A549 (cell line): ENCODE data around the gene STRBP. TPM values are rescaled to one million over a fixed set of nuclear protein-coding genes. Genes with fewer than 3 reads are reported as not detected.

ENCODE experiments used
- ATAC-seq, 2 experiments: fragments of 200-7000 bp in 1 of 2; fragments of >200 bp in 1 of 2; cut with Nextera tagmentation in 1 of 2; cut with Tn5 transposase in 1 of 2; 3 replicates each; pipeline versions ENCODE4 v1.8.0 to v1.9.1; 2018 to 2020; ENCODE audit warnings: mild to moderate bottlenecking in 1 of 2, moderate library complexity in 1 of 2
- CTCF ChIA-PET: fragments of 300-600 bp; sonication (Branson Sonifier 250); formaldehyde crosslinking; extraction: SDS; loops from one replicate; lab custom pipeline; 2021; ENCODE audit warnings: antibody characterized with exemption, inconsistent platforms; lab: Yijun Ruan, JAX
- POLR2A ChIA-PET: fragments of 350-600 bp; formaldehyde crosslinking; extraction: SDS; loops from one replicate; lab custom pipeline; 2021; ENCODE audit warnings: antibody characterized with exemption, inconsistent platforms; lab: Yijun Ruan, JAX
- DNase-seq, 2 experiments: peaks; one replicate each; pipeline versions ENCODE4 v3.0.0 to v3.0.0-alpha.2; 2011 to 2016; ENCODE audit warnings: low read depth in 1 of 2, low spot score in 1 of 2
- FAIRE-seq: peaks from 2 replicates; lab custom pipeline; 2011; peaks lifted over from hg19 to GRCh38; lab: Jason Lieb, UNC
- H3K27ac ChIP-seq, 2 experiments: fragments of >200 bp; sonication (Bioruptor Twin); formaldehyde crosslinking; 3 replicates each; pipeline ENCODE4 v1.5.1; 2016 to 2017
- H3K4me1 ChIP-seq: fragments of >200 bp; sonication (Bioruptor Twin); formaldehyde crosslinking; 3 replicates; pipeline ENCODE4 v1.6.1; 2016
- H3K4me2 ChIP-seq: fragments of >200 bp; sonication (Bioruptor Twin); formaldehyde crosslinking; 3 replicates; pipeline ENCODE4 v1.6.1; 2016
- H3K4me3 ChIP-seq: fragments of >200 bp; sonication (Bioruptor Twin); formaldehyde crosslinking; 3 replicates; pipeline ENCODE4 v1.5.1; 2016
- H3K9me3 ChIP-seq: fragments of >200 bp; sonication (Bioruptor Twin); formaldehyde crosslinking; 3 replicates; pipeline ENCODE4 v1.6.1; 2016
- ATOH8 ChIP-seq: fragments of 250-450 bp; sonication (Bioruptor Pico); IDR thresholded peaks from 2 replicates; pipeline ENCODE4 v1.5.0; 2020; ENCODE audit warnings: low read depth, mild to moderate bottlenecking, moderate library complexity
- BHLHE40 ChIP-seq: IDR thresholded peaks from 2 replicates; pipeline ENCODE4 v1.6.1; 2012; ENCODE audit warnings: low read depth, low read length, inconsistent platforms
- CBX2 ChIP-seq: fragments of 200-600 bp; sonication (generic); IDR thresholded peaks from 2 replicates; pipeline ENCODE4 v1.6.1; 2016; ENCODE audit warnings: low read depth, mild to moderate bottlenecking, borderline replicate concordance
- CEBPB ChIP-seq, 2 experiments: fragments of >200 bp in 1 of 2; sonication (Bioruptor Twin) in 1 of 2; formaldehyde crosslinking in 1 of 2; IDR thresholded peaks; 2 replicates each; pipeline ENCODE4 v1.6.1; 2012 to 2016
- CHD4 ChIP-seq: fragments of 200-600 bp; sonication (generic); IDR thresholded peaks from 2 replicates; pipeline ENCODE4 v1.6.1; 2016; ENCODE audit warnings: antibody characterized with exemption, mild to moderate bottlenecking, borderline replicate concordance
- CTCF ChIP-seq: fragments of >200 bp; sonication (Bioruptor Twin); formaldehyde crosslinking; IDR thresholded peaks from 3 replicates; pipeline ENCODE4 v1.5.1; 2016
- FOXS1 ChIP-seq: fragments of 250-450 bp; sonication (Bioruptor Pico); IDR thresholded peaks from 2 replicates; pipeline ENCODE4 v1.5.0; 2020; ENCODE audit warnings: mild to moderate bottlenecking, moderate library complexity
- GATA3 ChIP-seq: IDR thresholded peaks from 2 replicates; pipeline ENCODE4 v1.6.1; 2012; ENCODE audit warnings: borderline replicate concordance
- HDAC2 ChIP-seq: fragments of 200-600 bp; sonication (generic); IDR thresholded peaks from 2 replicates; pipeline ENCODE4 v1.6.1; 2016
- HOXB13 ChIP-seq: fragments of 250-450 bp; sonication (Bioruptor Pico); IDR thresholded peaks from 2 replicates; pipeline ENCODE4 v1.5.0; 2020; ENCODE audit warnings: low read depth, mild to moderate bottlenecking, moderate library complexity
- HOXB5 ChIP-seq: fragments of 250-450 bp; sonication (Bioruptor Pico); IDR thresholded peaks from 2 replicates; pipeline ENCODE4 v1.5.0; 2020; ENCODE audit warnings: mild to moderate bottlenecking, moderate library complexity
- MAX ChIP-seq: IDR thresholded peaks from 2 replicates; pipeline ENCODE4 v1.6.1; 2012
- MYC ChIP-seq: IDR thresholded peaks from 2 replicates; pipeline ENCODE4 v1.6.1; 2012; ENCODE audit warnings: mild to moderate bottlenecking, inconsistent platforms, low read length, improper control_type of control experiment, borderline replicate concordance
- NFE2L2 ChIP-seq: fragments of 150-350 bp; conservative IDR thresholded peaks from 2 replicates; pipeline ENCODE4 v1.6.1; 2014; ENCODE audit warnings: low read length
- NPAS2 ChIP-seq: fragments of 250-450 bp; sonication (Bioruptor Pico); IDR thresholded peaks from 2 replicates; pipeline ENCODE4 v1.8.0; 2022; ENCODE audit warnings: mild to moderate bottlenecking, moderate library complexity, borderline replicate concordance
- RAD21 ChIP-seq, 2 experiments: fragments of >200 bp in 1 of 2; sonication (Bioruptor Twin) in 1 of 2; formaldehyde crosslinking in 1 of 2; IDR thresholded peaks in 1 of 2; conservative IDR thresholded peaks in 1 of 2; 2 replicates in 1 of 2; 3 replicates in 1 of 2; pipeline ENCODE4 v1.6.1; 2012 to 2018; ENCODE audit warnings: inconsistent platforms in 1 of 2
- RCOR1 ChIP-seq: fragments of 150-350 bp; IDR thresholded peaks from 2 replicates; pipeline ENCODE4 v1.6.1; 2014; ENCODE audit warnings: antibody characterized with exemption, low read length, low read depth
- RFX5 ChIP-seq: fragments of 450-650 bp; IDR thresholded peaks from 2 replicates; pipeline ENCODE4 v1.7.1; 2014; ENCODE audit warnings: antibody characterized with exemption, mild to moderate bottlenecking, moderate library complexity
- RNF2 ChIP-seq: fragments of 200-600 bp; sonication (generic); IDR thresholded peaks from 2 replicates; pipeline ENCODE4 v1.6.1; 2016; ENCODE audit warnings: low read depth, mild to moderate bottlenecking, antibody characterized with exemption, moderate library complexity, borderline replicate concordance
- SMC3 ChIP-seq: fragments of >200 bp; sonication (Bioruptor Twin); formaldehyde crosslinking; IDR thresholded peaks from 3 replicates; pipeline ENCODE4 v1.6.1; 2018; ENCODE audit warnings: inconsistent platforms
- USF2 ChIP-seq: fragments of 450-650 bp; IDR thresholded peaks from 2 replicates; pipeline ENCODE4 v1.6.1; 2014; ENCODE audit warnings: antibody characterized with exemption
- ZC3H11A ChIP-seq: fragments of 450-650 bp; IDR thresholded peaks from 2 replicates; pipeline ENCODE4 v1.6.1; 2014; ENCODE audit warnings: antibody characterized with exemption, mild to moderate bottlenecking
- ZSCAN20 ChIP-seq: fragments of 250-450 bp; sonication (Bioruptor Pico); IDR thresholded peaks from 2 replicates; pipeline ENCODE4 v1.8.0; 2022; ENCODE audit warnings: mild to moderate bottlenecking, moderate library complexity
- WGBS: methylation state at CpG from one replicate; pipeline ENCODE4 v1.1.6; 2017; ENCODE audit errors: missing lambda C conversion rate; 5-methylcytosine and 5-hydroxymethylcytosine counted together
- polyA plus RNA-seq, 4 experiments: library from polyadenylated mRNA; depleted of rRNA in 3 of 4; stranded (reverse); fragments of >200 nt; fragmentation: RNase III in 1 of 4; extraction: RNeasy Plus Mini Kit Qiagen cat#74134 plus additional on column Dnase treatment in 1 of 4; gene quantifications; 2 replicates in 3 of 4; 3 replicates in 1 of 4; pipeline ENCODE4 v1.2.3, GENCODE V29; 2011 to 2017

Gene STRBP
- polyA plus RNA-seq, 2 of the 4 experiments (the other 2 are of a cell fraction), result 20.4 to 34.0 TPM

- POLR2A ChIA-PET, result no interaction called here
Observed at GRCh38 chr9:123102375-123103113, 165.8 kb downstream of the STRBP start.

GRCh38 chr9:123099548-123099947 is 168.8 kb downstream of the STRBP start:
- POLR2A ChIA-PET, result no interaction called here
- ATAC-seq, result peak in 1 of 2 experiments; percentile 17; a peak in 1 of 6 replicates

More at GRCh38 chr9:123102375-123103113, 165.8 kb downstream of the STRBP start:
- DNase-seq (no peak), ATAC-seq (peak in 1 of 2 experiments; percentile 50; a peak in 3 of 6 replicates), FAIRE-seq (no peak)
- H3K27ac ChIP-seq, result no peak overlapping the region
- 59% methylated on average over 3 of the region's 3 CpGs for WGBS
- no peak overlapping the region; the same call in 2 of the 3 replicates for H3K4me2 ChIP-seq
- peaks cover 16% of the 10 kb centered on the region; the same call in 2 of the 3 replicates for H3K4me1 ChIP-seq
- CTCF ChIA-PET, result interaction anchor here (0.6 to 8.8 kb wide), 15 partner anchors 8 to 283 kb away, joined by 3 to 88 read pairs (median 4); partner anchors contain the start of gene CRB2
- no peaks in the 10 kb centered on the region for H3K9me3 ChIP-seq
- no peak; the same call in 2 of the 3 replicates for TF ChIP-seq CTCF
- TF ChIP-seq BHLHE40, result no peak
- TF ChIP-seq RCOR1, result no peak
- no peak for TF ChIP-seq HDAC2
- no peak for TF ChIP-seq GATA3
- TF ChIP-seq HOXB13 (CRISPR knock-in tag), result no peak
- peak; percentile 27 to 34; a peak in 1 of 5 replicates for TF ChIP-seq RAD21 (conservative IDR thresholded peaks at IDR 0.05 in 1 of 2, IDR thresholded peaks at IDR 0.05 in 1 of 2)
- TF ChIP-seq NFE2L2, result no peak
- TF ChIP-seq FOXS1, result no peak
- TF ChIP-seq SMC3, result peak; percentile 28; the same call in 1 of the 3 replicates
- H3K4me3 ChIP-seq, result no peak overlapping the region

GRCh38 chr9:123099042-123099441 is 169.3 kb downstream of the STRBP start:
- FAIRE-seq, result no peak
- Histone ChIP-seq H3K4me1 (peaks cover 16% of the 10 kb centered on the region; the same call in 2 of the 3 replicates), H3K9me3 (no peaks in the 10 kb centered on the region), H3K27ac (no peak overlapping the region), H3K4me3 (no peak overlapping the region), H3K4me2 (no peak overlapping the region)
- TF ChIP-seq ATOH8 (CRISPR knock-in tag) (no peak), HOXB5 (CRISPR knock-in tag) (no peak), MYC (no peak), ZSCAN20 (no peak), USF2 (no peak), CHD4 (no peak), CBX2 (no peak), RFX5 (no peak), MAX (no peak), RNF2 (no peak), CEBPB (IDR thresholded peaks at IDR 0.05) (no peak)
- DNase-seq, result no peak
- WGBS, result 95% methylated on average over 6 of the region's 6 CpGs
- ChIA-PET POLR2A (no interaction called here), CTCF (interaction anchor here (1.4 to 8.8 kb wide), 4 partner anchors 8 to 286 kb away, joined by 4 to 88 read pairs (median 9); no protein-coding TSS in a partner anchor)
- no peak for ATAC-seq

More at GRCh38 chr9:123099548-123099947, 168.8 kb downstream of the STRBP start:
- H3K4me3 ChIP-seq, result no peak overlapping the region
- DNase-seq (no peak), FAIRE-seq (no peak)
- TF ChIP-seq NPAS2 (CRISPR knock-in tag), result no peak
- no peak for TF ChIP-seq HOXB13 (CRISPR knock-in tag)
- TF ChIP-seq RCOR1, result no peak
- no peak for TF ChIP-seq ZC3H11A
- TF ChIP-seq NFE2L2, result no peak
- no peaks in the 10 kb centered on the region for H3K9me3 ChIP-seq
- no peak overlapping the region for H3K4me2 ChIP-seq
- no peak overlapping the region for H3K27ac ChIP-seq
- 95% methylated on average over 3 of the region's 3 CpGs for WGBS
- CTCF ChIA-PET, result interaction anchor here (0.9 to 8.8 kb wide), 6 partner anchors 9 to 286 kb away, joined by 4 to 88 read pairs (median 4); no protein-coding TSS in a partner anchor
- peaks cover 16% of the 10 kb centered on the region; the same call in 2 of the 3 replicates for H3K4me1 ChIP-seq
